Omental fat pad (tissue), 4 donors: ENCODE measurements around the gene CD69. TPM values are rescaled to one million over a fixed set of nuclear protein-coding genes. Genes with fewer than 3 reads are reported as not detected.

Experiments
- ATAC-seq: fragments of 150-250 bp; one replicate; pipeline ENCODE4 v1.9.1; 2016; ENCODE audit warnings: mild to moderate bottlenecking, moderate library complexity; ENCODE audit not compliant: low FRiP score
- DNase-seq: peaks from one replicate; pipeline ENCODE4 v3.0.0-alpha.2; 2019; ENCODE audit warnings: low spot score
- CTCF ChIP-seq, 3 donors: fragments of 450-650 bp; IDR thresholded peaks; one replicate each; pipeline ENCODE4 v1.5.1; 2016 to 2017; ENCODE audit warnings: antibody characterized with exemption in 3 of 3, mild to moderate bottlenecking in 3 of 3, moderate library complexity in 2 of 3
- total RNA-seq, 4 donors: library from RNA; depleted of rRNA; stranded (reverse); fragments of >200 nt; gene quantifications; one replicate each; pipeline ENCODE4 v1.1.0, GENCODE V29; 2016

Gene CD69
- total RNA-seq, 4 donors from 2014 or later = 10.0 to 36.3 (median 17.0) TPM

- TF ChIP-seq CTCF (IDR thresholded peaks at IDR 0.05) = no peak
- no peak for DNase-seq
- ATAC-seq = no peak
Observed at GRCh38 chr12:9797722-9798619, 37.3 kb upstream of the CD69 start.

- no peak for ATAC-seq
- no peak for TF ChIP-seq CTCF (IDR thresholded peaks at IDR 0.05)
- no peak for DNase-seq
Observed at GRCh38 chr12:9796971-9797370, 36.3 kb upstream of the CD69 start.

- no peak for ATAC-seq
- no peak for TF ChIP-seq CTCF (IDR thresholded peaks at IDR 0.05)
- DNase-seq = no peak
Observed at GRCh38 chr12:9796346-9796745, 35.6 kb upstream of the CD69 start.

- TF ChIP-seq CTCF (IDR thresholded peaks at IDR 0.05) = no peak
- DNase-seq (no peak), ATAC-seq (no peak)
Observed at GRCh38 chr12:9795945-9796344, 35.2 kb upstream of the CD69 start.

GRCh38 chr12:9794484-9795093, 33.9 kb upstream of the CD69 start:
- TF ChIP-seq CTCF (IDR thresholded peaks at IDR 0.05) = no peak
- DNase-seq = no peak
- no peak for ATAC-seq

- TF ChIP-seq CTCF (IDR thresholded peaks at IDR 0.05) = no peak
- ATAC-seq (no peak), DNase-seq (no peak)
Observed at GRCh38 chr12:9793779-9794395, 33.2 kb upstream of the CD69 start.
